GM12872 (cell line): ENCODE measurements around the gene SERPINB6.

Experiments
- CTCF ChIP-seq: IDR thresholded peaks from 3 replicates; pipeline ENCODE4 v1.5.1; 2011; ENCODE audit warnings: low read depth, mild to moderate bottlenecking, low read length, moderate library complexity; ENCODE audit not compliant: insufficient read depth

The SERPINB6 gene

DNA sequence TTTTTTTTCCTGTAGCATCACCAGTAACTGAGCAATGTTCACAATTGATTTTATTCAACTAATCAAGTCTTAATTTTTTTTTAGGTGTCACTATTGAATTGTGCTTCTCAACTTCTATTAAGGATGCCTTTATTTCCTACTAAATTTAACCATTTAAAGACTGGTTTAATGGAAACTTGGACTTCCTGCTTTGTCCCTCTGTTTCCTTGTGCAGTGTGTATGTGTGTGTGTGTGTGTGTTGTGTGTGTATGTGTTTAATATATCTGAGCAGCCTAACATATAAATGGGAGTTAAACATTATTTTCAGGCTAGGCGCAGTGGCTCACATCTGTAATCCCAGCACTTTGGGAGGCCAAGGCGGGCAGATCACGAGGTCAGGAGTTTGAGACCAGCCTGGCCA, 1.8 kb downstream of the SERPINB6 start:
- no peak for TF ChIP-seq CTCF

DNA sequence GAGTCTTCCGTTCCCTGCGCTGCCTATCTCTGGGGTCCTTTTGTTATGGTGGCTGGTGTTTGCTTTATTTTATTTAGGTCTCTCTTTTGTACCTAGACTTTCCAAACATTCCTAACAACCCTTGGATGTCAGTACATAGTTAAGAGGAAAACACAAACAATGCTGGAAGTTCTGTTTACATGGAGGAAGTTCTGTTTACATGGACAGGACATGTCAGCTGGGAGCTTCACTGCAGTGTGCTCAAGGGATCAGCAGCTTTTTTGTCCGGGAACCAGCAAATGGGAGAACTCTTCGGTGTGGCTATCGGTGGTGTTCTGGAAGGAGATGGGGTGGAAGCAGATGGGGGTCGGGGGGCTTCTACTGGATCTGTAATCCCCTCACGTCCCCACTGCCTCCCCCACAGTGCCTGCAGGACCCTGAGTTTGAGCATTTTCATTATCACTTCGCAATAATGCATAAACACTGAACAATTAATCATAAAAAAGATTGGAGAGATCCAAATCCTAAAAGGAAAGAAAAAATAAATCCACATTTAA, 2.7 kb downstream of the SERPINB6 start:
- TF ChIP-seq CTCF, result no peak

- no peak for TF ChIP-seq CTCF
These were observed 3.4 kb downstream of the SERPINB6 start for GRCh38 chr6:2967936-2968335.

DNA sequence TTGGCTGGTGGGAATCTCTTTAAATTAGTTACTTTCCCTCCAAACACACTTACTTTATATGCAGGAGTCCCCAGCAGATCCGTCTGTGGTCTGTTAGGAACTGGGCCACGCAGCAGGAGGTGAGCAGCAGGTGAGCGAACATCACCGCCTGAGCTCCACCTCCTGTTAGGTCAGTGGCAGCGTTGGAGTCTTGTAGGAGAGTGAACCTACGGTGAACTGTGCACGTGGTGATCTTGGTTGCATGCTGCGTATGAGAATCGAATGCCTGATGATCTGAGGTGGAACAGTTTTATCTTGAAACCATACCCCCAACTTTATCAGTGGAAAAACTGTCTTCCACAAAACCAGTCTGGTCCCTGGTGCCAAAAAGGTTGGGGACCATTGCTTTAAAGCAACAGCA, 5.0 kb downstream of the SERPINB6 start:
- no peak for TF ChIP-seq CTCF

GRCh38 chr6:2964793-2965505, 6.4 kb downstream of the SERPINB6 start:
- TF ChIP-seq CTCF, result no peak

DNA sequence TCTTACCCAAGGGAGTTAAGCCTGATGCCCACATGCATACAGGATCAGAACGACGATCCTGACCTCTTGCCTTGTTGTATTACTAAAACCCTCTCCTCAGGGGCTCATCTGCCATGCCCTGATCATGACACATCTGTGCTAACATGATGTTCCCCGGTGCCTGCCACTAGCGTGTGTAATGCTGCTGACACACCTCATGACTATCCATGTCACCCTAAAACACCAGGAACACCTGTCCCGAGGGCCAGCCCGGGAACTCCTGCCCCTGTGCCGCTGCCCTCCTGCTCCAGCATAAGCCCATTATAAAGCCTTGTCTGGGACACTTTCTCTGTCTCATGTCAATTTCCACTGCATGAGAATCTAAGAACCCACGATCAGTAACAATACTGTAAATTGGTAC, 7.6 kb downstream of the SERPINB6 start:
- no peak for TF ChIP-seq CTCF

DNA sequence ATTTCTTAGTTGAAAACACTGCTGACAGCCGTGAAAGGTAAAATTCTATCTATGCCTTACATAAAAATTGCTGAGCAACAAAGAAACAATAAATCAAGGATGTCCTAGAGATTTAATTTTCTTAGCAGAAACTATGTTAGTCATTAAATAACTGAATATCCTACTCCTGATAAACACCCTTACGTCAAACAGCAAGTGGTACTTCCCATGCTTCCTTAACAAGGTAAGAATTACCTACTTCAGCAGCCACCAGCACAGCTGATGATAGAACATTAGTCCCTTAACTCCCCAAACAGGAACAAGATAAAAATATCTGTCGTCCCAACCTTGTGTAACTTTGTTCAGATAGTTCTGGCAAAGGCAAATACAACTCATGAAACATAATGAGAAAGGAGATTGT, 8.7 kb downstream of the SERPINB6 start:
- no peak for TF ChIP-seq CTCF
